ENCODE measurements around the gene KIAA0513.

KIAA0513 gene

GRCh38 chr16:85005285-85006069 is 22.1 kb upstream of the KIAA0513 start:
- DNase-seq: no peak

GRCh38 chr16:85006639-85007038 is 21.0 kb upstream of the KIAA0513 start:
- no peak for DNase-seq

- no peak for DNase-seq
Observed at GRCh38 chr16:85007496-85008214, 19.9 kb upstream of the KIAA0513 start.

- no peak for DNase-seq
Observed at GRCh38 chr16:85008271-85008670, 19.3 kb upstream of the KIAA0513 start.

- no peak for DNase-seq
Observed at GRCh38 chr16:85010446-85010930, 17.1 kb upstream of the KIAA0513 start.

- peak; percentile 80 for DNase-seq
Observed at GRCh38 chr16:85010931-85011845, 16.4 kb upstream of the KIAA0513 start, which contains the start of gene ZDHHC7. ZDHHC7 (minus strand) TSS chr16:85011535; CDS start chr16:84990618, 20,917 bp downstream.

- no peak for DNase-seq
Observed at GRCh38 chr16:85011846-85012284, 15.7 kb upstream of the KIAA0513 start.

- no peak for DNase-seq
Observed at GRCh38 chr16:85014311-85014710, 13.3 kb upstream of the KIAA0513 start.

GRCh38 chr16:85015481-85016187 is 12.0 kb upstream of the KIAA0513 start:
- DNase-seq: no peak

- DNase-seq: no peak
Observed at GRCh38 chr16:85017151-85017550, 10.4 kb upstream of the KIAA0513 start.

GRCh38 chr16:85017633-85018032 is 10.0 kb upstream of the KIAA0513 start:
- DNase-seq: no peak

GRCh38 chr16:85018529-85019236 is 8.9 kb upstream of the KIAA0513 start:
- no peak for DNase-seq

GRCh38 chr16:85019659-85020245 is 7.8 kb upstream of the KIAA0513 start:
- DNase-seq: peak; percentile 49

- DNase-seq: no peak
Observed at GRCh38 chr16:85025781-85026653, 1.6 kb upstream of the KIAA0513 start.

GRCh38 chr16:85026703-85027102 is 892 bp upstream of the KIAA0513 start:
- DNase-seq: no peak

- no peak for DNase-seq
Observed at GRCh38 chr16:85027958-85028684, 526 bp downstream of the KIAA0513 start.

GRCh38 chr16:85028685-85029407 is 1.3 kb downstream of the KIAA0513 start:
- no peak for DNase-seq

GRCh38 chr16:85029408-85029784 is 1.8 kb downstream of the KIAA0513 start:
- no peak for DNase-seq

GRCh38 chr16:85029981-85030401 is 2.4 kb downstream of the KIAA0513 start:
- no peak for DNase-seq

Data from NCI-H345 (cell line).